ENCODE results near the gene ITLN2. TPM values are rescaled to one million over a fixed set of nuclear protein-coding genes. Genes with fewer than 3 reads are reported as not detected.

The ITLN2 gene
- total RNA-seq, 2 donors from 2014 or later, result 2.0 to 6.3 TPM

DNA sequence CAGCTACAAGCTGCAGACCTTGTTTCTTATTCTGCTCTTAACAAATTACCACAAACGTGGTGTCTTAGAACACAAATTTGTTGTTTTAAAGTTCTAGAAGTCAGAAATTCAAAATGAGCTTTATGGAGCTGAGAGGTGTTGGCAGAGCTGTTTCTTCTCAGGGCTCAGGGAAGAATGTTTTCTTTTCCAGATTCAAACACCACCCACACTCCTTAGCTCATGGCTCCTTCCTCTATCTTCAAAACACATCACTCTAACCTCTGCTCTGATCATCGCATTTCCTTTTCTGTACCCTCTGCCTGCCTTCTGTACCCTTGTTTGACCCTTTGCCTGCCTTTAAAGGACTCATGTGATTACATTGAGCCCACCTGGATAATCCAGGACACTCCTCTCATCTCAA lies 42.7 kb downstream of the ITLN2 start:
- Histone ChIP-seq H3K27me3 (no peaks in the 10 kb centered on the region), H3K4me3 (no peak overlapping the region), H3K36me3 (no peaks in the 10 kb centered on the region), H3K4me1 (peaks cover 0 to 18% of the 10 kb centered on the region in 2 donors), H3K27ac (no peak overlapping the region), H3K9me3 (no peaks in the 10 kb centered on the region)
- DNase-seq (ENCODE audit: low spot score), result no peak
- TF ChIP-seq, protein P1, sequence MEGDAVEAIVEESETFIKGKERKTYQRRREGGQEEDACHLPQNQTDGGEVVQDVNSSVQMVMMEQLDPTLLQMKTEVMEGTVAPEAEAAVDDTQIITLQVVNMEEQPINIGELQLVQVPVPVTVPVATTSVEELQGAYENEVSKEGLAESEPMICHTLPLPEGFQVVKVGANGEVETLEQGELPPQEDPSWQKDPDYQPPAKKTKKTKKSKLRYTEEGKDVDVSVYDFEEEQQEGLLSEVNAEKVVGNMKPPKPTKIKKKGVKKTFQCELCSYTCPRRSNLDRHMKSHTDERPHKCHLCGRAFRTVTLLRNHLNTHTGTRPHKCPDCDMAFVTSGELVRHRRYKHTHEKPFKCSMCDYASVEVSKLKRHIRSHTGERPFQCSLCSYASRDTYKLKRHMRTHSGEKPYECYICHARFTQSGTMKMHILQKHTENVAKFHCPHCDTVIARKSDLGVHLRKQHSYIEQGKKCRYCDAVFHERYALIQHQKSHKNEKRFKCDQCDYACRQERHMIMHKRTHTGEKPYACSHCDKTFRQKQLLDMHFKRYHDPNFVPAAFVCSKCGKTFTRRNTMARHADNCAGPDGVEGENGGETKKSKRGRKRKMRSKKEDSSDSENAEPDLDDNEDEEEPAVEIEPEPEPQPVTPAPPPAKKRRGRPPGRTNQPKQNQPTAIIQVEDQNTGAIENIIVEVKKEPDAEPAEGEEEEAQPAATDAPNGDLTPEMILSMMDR (IDR thresholded peaks at IDR 0.05), result no peak

DNA sequence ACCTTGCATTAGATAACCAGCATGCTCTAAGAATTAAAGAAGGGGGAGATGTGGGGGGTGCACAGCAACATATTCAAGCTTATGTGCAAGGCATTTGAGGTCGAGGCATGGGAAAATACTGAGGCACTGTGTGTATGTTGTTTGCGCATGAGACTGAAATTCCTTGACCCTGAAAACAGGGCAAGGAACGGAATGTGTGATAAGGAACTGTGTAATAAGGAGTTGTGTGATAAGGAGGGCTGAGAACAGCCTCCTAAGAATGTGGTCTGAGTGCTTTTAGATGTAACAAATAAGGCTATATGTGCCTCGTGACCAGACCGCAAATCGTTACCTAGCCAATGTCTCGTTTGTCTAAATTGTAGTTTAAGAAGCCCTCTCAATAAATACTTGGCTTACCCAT lies 43.2 kb downstream of the ITLN2 start:
- TF ChIP-seq, protein P1 (IDR thresholded peaks at IDR 0.05), result no peak
- Histone ChIP-seq H3K4me1 (peaks cover 0 to 18% of the 10 kb centered on the region in 2 donors), H3K9me3 (no peaks in the 10 kb centered on the region), H3K4me3 (no peak overlapping the region), H3K27ac (no peak overlapping the region), H3K36me3 (no peaks in the 10 kb centered on the region), H3K27me3 (no peaks in the 10 kb centered on the region)
- DNase-seq (ENCODE audit: low spot score), result peak; percentile 49

DNA sequence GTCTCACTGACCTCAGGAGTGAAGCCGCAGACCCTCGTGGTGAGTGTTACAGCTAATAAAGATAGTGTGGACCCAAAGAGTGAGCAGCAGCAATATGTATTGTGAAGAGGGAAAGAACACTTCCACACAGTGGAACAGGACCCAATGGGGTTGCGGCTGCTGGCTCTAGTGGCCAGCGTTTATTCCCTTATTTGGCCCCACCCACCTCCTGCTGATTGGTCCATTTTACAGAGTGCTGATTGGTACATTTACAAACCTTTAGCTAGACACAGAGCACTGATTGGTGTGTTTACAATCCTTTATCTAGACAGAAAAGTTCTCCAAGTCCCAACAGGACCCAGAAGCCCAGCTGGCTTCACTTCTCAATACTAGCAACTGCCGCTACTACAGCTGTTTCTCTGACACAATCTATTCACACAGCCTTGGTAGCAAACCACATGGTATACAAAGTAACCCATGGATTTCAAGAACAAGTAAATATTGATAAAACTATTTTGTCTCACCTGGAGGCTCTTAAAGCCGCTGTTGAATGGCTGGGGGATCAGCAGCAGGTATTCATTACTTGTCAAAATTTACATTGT lies 44.3 kb downstream of the ITLN2 start:
- no peak overlapping the region for H3K27ac ChIP-seq
- DNase-seq (ENCODE audit: low spot score), result no peak
- no peaks in the 10 kb centered on the region for H3K36me3 ChIP-seq
- no peaks in the 10 kb centered on the region for H3K27me3 ChIP-seq
- no peaks in the 10 kb centered on the region for H3K9me3 ChIP-seq
- TF ChIP-seq, protein P1 (IDR thresholded peaks at IDR 0.05), result no peak
- peaks cover 0 to 25% of the 10 kb centered on the region in 2 donors for H3K4me1 ChIP-seq
- no peak overlapping the region for H3K4me3 ChIP-seq

DNA sequence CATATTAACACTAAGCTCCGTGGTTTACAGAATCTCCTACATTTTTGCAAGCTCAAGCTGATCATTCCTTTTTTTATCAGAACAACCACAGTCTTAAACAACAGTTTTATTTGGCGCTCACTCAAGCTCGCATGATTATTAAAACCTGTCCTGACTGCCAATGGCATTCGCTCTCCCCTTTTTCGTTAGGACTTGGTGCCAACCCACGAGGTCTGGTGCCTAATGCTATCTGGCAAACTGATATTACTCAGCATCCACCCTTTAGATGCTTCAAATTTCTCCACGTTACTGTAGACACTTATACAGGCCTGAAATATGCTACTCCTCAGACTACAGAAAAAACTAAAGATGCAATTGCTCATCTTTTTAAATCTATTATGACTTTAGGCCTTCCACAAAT lies 46.6 kb downstream of the ITLN2 start:
- no peak overlapping the region for H3K27ac ChIP-seq
- no peak overlapping the region for H3K4me3 ChIP-seq
- TF ChIP-seq, protein P1 (IDR thresholded peaks at IDR 0.05), result no peak
- peaks cover 0 to 31% of the 10 kb centered on the region in 2 donors for H3K4me1 ChIP-seq
- no peaks in the 10 kb centered on the region for H3K9me3 ChIP-seq
- H3K36me3 ChIP-seq, result no peaks in the 10 kb centered on the region
- no peaks in the 10 kb centered on the region for H3K27me3 ChIP-seq
- no peak for DNase-seq (ENCODE audit: low spot score)

DNA sequence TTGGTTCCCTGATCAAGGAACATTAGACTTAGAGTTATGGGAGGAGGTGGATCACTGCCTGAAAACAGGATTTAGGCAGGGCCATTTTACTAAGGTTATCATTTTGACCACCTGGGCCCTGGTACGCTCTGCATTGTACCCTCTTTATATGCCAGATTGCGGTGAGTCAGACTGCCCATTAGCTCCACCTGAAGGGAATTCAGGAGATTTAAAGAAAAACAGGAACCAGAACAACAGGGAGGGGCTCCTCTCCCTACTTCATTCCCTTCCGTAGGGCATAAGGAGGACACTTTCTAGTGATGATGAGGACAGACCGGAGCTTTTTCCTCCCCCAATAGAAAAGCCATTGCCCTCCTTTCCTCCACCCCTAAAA lies 49.0 kb downstream of the ITLN2 start:
- no peak for DNase-seq (ENCODE audit: low spot score)
- Histone ChIP-seq H3K36me3 (no peaks in the 10 kb centered on the region), H3K27ac (peak overlapping the region; percentile 11 to 19), H3K4me3 (no peak overlapping the region), H3K9me3 (peaks cover 0 to 2% of the 10 kb centered on the region in 2 donors), H3K27me3 (no peaks in the 10 kb centered on the region), H3K4me1 (peaks cover 0 to 23% of the 10 kb centered on the region in 2 donors)
- TF ChIP-seq, protein P1 (IDR thresholded peaks at IDR 0.05), result no peak
